ENCODE measurements around the gene SPIRE2.
"Not testable (repeated sequence)": the region's sequence is repeated elsewhere in the genome, so short reads cannot be mapped to it uniquely, and the experiment has no call there.

SPIRE2 gene

GRCh38 chr16:89826531-89827382, 1.5 kb upstream of the SPIRE2 start:
- Histone ChIP-seq H3K4me3 (ENCODE audit: insufficient read depth, low read depth, low read length, poor library complexity, severe bottlenecking) (no peak overlapping the region), H3K27me3 (replicated peaks; ENCODE audit: control insufficient read depth, insufficient read depth, low read length, poor library complexity, severe bottlenecking) (peaks cover 7% of the 10 kb centered on the region), H3K36me3 (ENCODE audit: control insufficient read depth, insufficient read depth, low read length) (no peaks in the 10 kb centered on the region), H3K9me3 (ENCODE audit: control insufficient read depth, low read length) (no peaks in the 10 kb centered on the region), H3K27ac (ENCODE audit: insufficient read depth, low read length, poor library complexity, severe bottlenecking) (no peak overlapping the region), H3K4me1 (ENCODE audit: control insufficient read depth, insufficient read depth, low read length, poor library complexity, severe bottlenecking) (peaks cover 11% of the 10 kb centered on the region)
- DNase-seq = no peak

GRCh38 chr16:89827383-89828198, 684 bp upstream of the SPIRE2 start:
- H3K4me1 ChIP-seq (ENCODE audit: control insufficient read depth, insufficient read depth, low read length, poor library complexity, severe bottlenecking) = peaks cover 11% of the 10 kb centered on the region
- no peak overlapping the region for H3K4me3 ChIP-seq (ENCODE audit: insufficient read depth, low read depth, low read length, poor library complexity, severe bottlenecking)
- H3K36me3 ChIP-seq (ENCODE audit: control insufficient read depth, insufficient read depth, low read length) = no peaks in the 10 kb centered on the region
- H3K27ac ChIP-seq (ENCODE audit: insufficient read depth, low read length, poor library complexity, severe bottlenecking) = no peak overlapping the region
- DNase-seq = no peak
- H3K9me3 ChIP-seq (ENCODE audit: control insufficient read depth, low read length) = no peaks in the 10 kb centered on the region
- peaks cover 11% of the 10 kb centered on the region for H3K27me3 ChIP-seq (replicated peaks; ENCODE audit: control insufficient read depth, insufficient read depth, low read length, poor library complexity, severe bottlenecking)

- Histone ChIP-seq H3K9me3 (ENCODE audit: control insufficient read depth, low read length) (no peaks in the 10 kb centered on the region), H3K4me1 (ENCODE audit: control insufficient read depth, insufficient read depth, low read length, poor library complexity, severe bottlenecking) (peaks cover 11% of the 10 kb centered on the region), H3K4me3 (ENCODE audit: insufficient read depth, low read depth, low read length, poor library complexity, severe bottlenecking) (no peak overlapping the region), H3K27ac (ENCODE audit: insufficient read depth, low read length, poor library complexity, severe bottlenecking) (no peak overlapping the region), H3K36me3 (ENCODE audit: control insufficient read depth, insufficient read depth, low read length) (no peaks in the 10 kb centered on the region), H3K27me3 (replicated peaks; ENCODE audit: control insufficient read depth, insufficient read depth, low read length, poor library complexity, severe bottlenecking) (peaks cover 11% of the 10 kb centered on the region)
- DNase-seq = no peak
Measured at GRCh38 chr16:89828870-89829629, 775 bp downstream of the SPIRE2 start.

- no peak overlapping the region for H3K4me3 ChIP-seq (ENCODE audit: insufficient read depth, low read depth, low read length, poor library complexity, severe bottlenecking)
- DNase-seq = no peak
- H3K9me3 ChIP-seq (ENCODE audit: control insufficient read depth, low read length) = no peaks in the 10 kb centered on the region
- H3K4me1 ChIP-seq (ENCODE audit: control insufficient read depth, insufficient read depth, low read length, poor library complexity, severe bottlenecking) = peaks cover 11% of the 10 kb centered on the region
- no peak overlapping the region for H3K27ac ChIP-seq (ENCODE audit: insufficient read depth, low read length, poor library complexity, severe bottlenecking)
- H3K36me3 ChIP-seq (ENCODE audit: control insufficient read depth, insufficient read depth, low read length) = no peaks in the 10 kb centered on the region
- H3K27me3 ChIP-seq (replicated peaks; ENCODE audit: control insufficient read depth, insufficient read depth, low read length, poor library complexity, severe bottlenecking) = peaks cover 11% of the 10 kb centered on the region
Measured at GRCh38 chr16:89829630-89830437, 1.6 kb downstream of the SPIRE2 start.

GRCh38 chr16:89831810-89832328, 3.6 kb downstream of the SPIRE2 start:
- H3K4me1 ChIP-seq (ENCODE audit: control insufficient read depth, insufficient read depth, low read length, poor library complexity, severe bottlenecking) = peaks cover 11% of the 10 kb centered on the region
- H3K27ac ChIP-seq (ENCODE audit: insufficient read depth, low read length, poor library complexity, severe bottlenecking) = no peak overlapping the region
- H3K9me3 ChIP-seq (ENCODE audit: control insufficient read depth, low read length) = no peaks in the 10 kb centered on the region
- H3K4me3 ChIP-seq (ENCODE audit: insufficient read depth, low read depth, low read length, poor library complexity, severe bottlenecking) = no peak overlapping the region
- no peaks in the 10 kb centered on the region for H3K36me3 ChIP-seq (ENCODE audit: control insufficient read depth, insufficient read depth, low read length)
- peaks cover 11% of the 10 kb centered on the region for H3K27me3 ChIP-seq (replicated peaks; ENCODE audit: control insufficient read depth, insufficient read depth, low read length, poor library complexity, severe bottlenecking)
- DNase-seq = no peak

GRCh38 chr16:89833664-89834363, 5.5 kb downstream of the SPIRE2 start:
- not testable (repeated sequence) for DNase-seq; H3K4me3 ChIP-seq (ENCODE audit: insufficient read depth, low read depth, low read length, poor library complexity, severe bottlenecking); H3K27ac ChIP-seq (ENCODE audit: insufficient read depth, low read length, poor library complexity, severe bottlenecking); H3K9me3 ChIP-seq (ENCODE audit: control insufficient read depth, low read length); H3K36me3 ChIP-seq (ENCODE audit: control insufficient read depth, insufficient read depth, low read length); H3K27me3 ChIP-seq (replicated peaks; ENCODE audit: control insufficient read depth, insufficient read depth, low read length, poor library complexity, severe bottlenecking)
- peaks cover 20% of the 10 kb centered on the region for H3K4me1 ChIP-seq (ENCODE audit: control insufficient read depth, insufficient read depth, low read length, poor library complexity, severe bottlenecking)

GRCh38 chr16:89834813-89835363, 6.6 kb downstream of the SPIRE2 start:
- H3K27ac ChIP-seq (ENCODE audit: insufficient read depth, low read length, poor library complexity, severe bottlenecking); H3K9me3 ChIP-seq (ENCODE audit: control insufficient read depth, low read length); H3K4me3 ChIP-seq (ENCODE audit: insufficient read depth, low read depth, low read length, poor library complexity, severe bottlenecking): not testable (repeated sequence)

GRCh38 chr16:89836484-89836883, 8.2 kb downstream of the SPIRE2 start:
- not testable (repeated sequence) for H3K36me3 ChIP-seq (ENCODE audit: control insufficient read depth, insufficient read depth, low read length); H3K27ac ChIP-seq (ENCODE audit: insufficient read depth, low read length, poor library complexity, severe bottlenecking); H3K27me3 ChIP-seq (replicated peaks; ENCODE audit: control insufficient read depth, insufficient read depth, low read length, poor library complexity, severe bottlenecking); H3K4me3 ChIP-seq (ENCODE audit: insufficient read depth, low read depth, low read length, poor library complexity, severe bottlenecking); DNase-seq; H3K9me3 ChIP-seq (ENCODE audit: control insufficient read depth, low read length)
- H3K4me1 ChIP-seq (ENCODE audit: control insufficient read depth, insufficient read depth, low read length, poor library complexity, severe bottlenecking) = peaks cover 16% of the 10 kb centered on the region

More at GRCh38 chr16:89834813-89835363, 6.6 kb downstream of the SPIRE2 start:
- peaks cover 16% of the 10 kb centered on the region for H3K4me1 ChIP-seq (ENCODE audit: control insufficient read depth, insufficient read depth, low read length, poor library complexity, severe bottlenecking)
- DNase-seq; H3K36me3 ChIP-seq (ENCODE audit: control insufficient read depth, insufficient read depth, low read length); H3K27me3 ChIP-seq (replicated peaks; ENCODE audit: control insufficient read depth, insufficient read depth, low read length, poor library complexity, severe bottlenecking): not testable (repeated sequence)
